Fibroblast of lung (primary cell): Measurements from ENCODE around the gene DZIP1. TPM values are rescaled to one million over a fixed set of nuclear protein-coding genes. Genes with fewer than 3 reads are reported as not detected.

Source experiments
- DNase-seq, 2 donors: peaks; one replicate each; pipeline versions ENCODE4 v3.0.0 to v3.0.0-alpha.2; 2010; ENCODE audit warnings: low read depth in 2 of 2
- H2AFZ ChIP-seq: 2 replicates; pipeline ENCODE4 v1.5.1; 2012; ENCODE audit warnings: low read length, control low read depth, inconsistent platforms
- H3K27ac ChIP-seq: 2 replicates; pipeline ENCODE4 v1.5.1; 2011; ENCODE audit warnings: low read length, control low read depth; ENCODE audit not compliant: insufficient read depth
- H3K27me3 ChIP-seq: 2 replicates; pipeline ENCODE4 v1.5.1; 2011; ENCODE audit warnings: mild to moderate bottlenecking, low read length; ENCODE audit not compliant: control insufficient read depth, insufficient read depth
- H3K36me3 ChIP-seq: 2 replicates; pipeline ENCODE4 v1.5.1; 2011; ENCODE audit warnings: low read length; ENCODE audit not compliant: control insufficient read depth, insufficient read depth
- H3K4me1 ChIP-seq: 2 replicates; pipeline ENCODE4 v1.5.1; 2011; ENCODE audit warnings: low read length; ENCODE audit not compliant: control insufficient read depth, insufficient read depth; ENCODE audit errors: extremely low read depth
- H3K4me2 ChIP-seq: 2 replicates; pipeline ENCODE4 v1.5.1; 2011; ENCODE audit warnings: low read length, control low read depth; ENCODE audit not compliant: insufficient read depth; ENCODE audit errors: extremely low read depth
- H3K4me3 ChIP-seq, 4 experiments: fragments of 200-600 bp in 1 of 4; sonication (generic) in 1 of 4; replicated peaks in 1 of 4; 2 replicates each; pipeline ENCODE4 v1.5.1; 2011 to 2016; ENCODE audit warnings: low read length in 4 of 4, low read depth in 3 of 4, mild to moderate bottlenecking in 3 of 4, control low read depth in 2 of 4, inconsistent platforms in 1 of 4, mixed read lengths in 1 of 4; ENCODE audit not compliant: insufficient read depth in 1 of 4; ENCODE audit errors: control extremely low read depth in 1 of 4
- H3K79me2 ChIP-seq: 2 replicates; pipeline ENCODE4 v1.5.1; 2012; ENCODE audit warnings: mild to moderate bottlenecking, low read length, inconsistent platforms; ENCODE audit not compliant: control insufficient read depth, insufficient read depth
- H3K9ac ChIP-seq: 2 replicates; pipeline ENCODE4 v1.5.1; 2011; ENCODE audit warnings: mild to moderate bottlenecking, low read length, control low read depth; ENCODE audit not compliant: insufficient read depth
- H3K9me3 ChIP-seq: 2 replicates; pipeline ENCODE4 v1.5.1; 2012; ENCODE audit warnings: low read depth, low read length; ENCODE audit not compliant: control insufficient read depth, insufficient read depth
- H4K20me1 ChIP-seq: 2 replicates; pipeline ENCODE4 v1.5.1; 2011; ENCODE audit warnings: low read length; ENCODE audit not compliant: control insufficient read depth, insufficient read depth; ENCODE audit errors: extremely low read depth
- EZH2 ChIP-seq: IDR thresholded peaks from 2 replicates; pipeline ENCODE4 v1.5.1; 2012; ENCODE audit warnings: low read length, control low read depth, mild to moderate bottlenecking; ENCODE audit errors: missing control alignments
- polyA plus RNA-seq, 2 donors: library from polyadenylated mRNA; depleted of rRNA in 1 of 2; stranded (reverse) in 1 of 2; unstranded in 1 of 2; fragments of >200 nt; gene quantifications; 2 replicates each; pipeline ENCODE4 v1.2.1, GENCODE V29; 2011 to 2012; ENCODE audit warnings: missing spikeins in 1 of 2
- total RNA-seq: library from RNA; depleted of rRNA; stranded (reverse); fragments of >200 nt; gene quantifications from 2 replicates; pipeline ENCODE4 v1.2.1, GENCODE V29; 2014
- TF ChIP-seq, protein P1 (sequence below), 2 donors: IDR thresholded peaks in 1 of 2; conservative IDR thresholded peaks in 1 of 2; 1 replicate in 1 of 2; 2 replicates in 1 of 2; pipeline ENCODE4 v1.5.1; 2011 to 2012; ENCODE audit warnings: low read length in 2 of 2, control low read depth in 1 of 2, inconsistent platforms in 1 of 2, low read depth in 1 of 2, mild to moderate bottlenecking in 1 of 2

DZIP1 gene
- total and polyA plus RNA-seq, 2 donors (not counting 1 experiment from before 2014, with no cell fraction given) = 24.0 to 37.3 TPM

DNA sequence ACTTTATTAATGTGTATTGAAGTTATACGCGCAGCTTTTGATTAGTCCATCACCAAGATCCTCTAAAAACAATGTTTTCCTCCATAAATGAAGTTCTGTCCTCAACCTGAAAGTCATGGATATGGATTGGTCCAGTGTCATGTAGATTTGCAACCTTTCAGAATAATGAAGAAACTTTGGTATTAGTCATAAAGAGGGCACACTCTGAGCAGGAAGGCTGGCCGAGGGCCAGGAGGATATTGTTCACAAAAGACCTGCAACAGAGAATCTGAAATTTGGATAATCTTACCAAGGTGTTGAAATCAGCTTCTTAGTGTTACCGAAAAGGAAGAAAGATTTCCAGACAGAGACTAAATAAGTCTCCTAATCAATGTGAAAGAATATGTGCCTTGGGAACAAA, 71.3 kb downstream of the DZIP1 start:
- Histone ChIP-seq H4K20me1 (no peaks in the 10 kb centered on the region), H3K27ac (no peak overlapping the region), H3K9ac (no peak overlapping the region), H3K4me2 (no peak overlapping the region), H3K27me3 (no peaks in the 10 kb centered on the region), H2AFZ (no peak overlapping the region), H3K4me1 (no peaks in the 10 kb centered on the region), H3K36me3 (peaks cover 3% of the 10 kb centered on the region), H3K9me3 (no peaks in the 10 kb centered on the region), H3K79me2 (no peaks in the 10 kb centered on the region), H3K4me3 (no peak overlapping the region)
- peak; percentile 15 to 27 for DNase-seq
- no peak for TF ChIP-seq EZH2

DNA sequence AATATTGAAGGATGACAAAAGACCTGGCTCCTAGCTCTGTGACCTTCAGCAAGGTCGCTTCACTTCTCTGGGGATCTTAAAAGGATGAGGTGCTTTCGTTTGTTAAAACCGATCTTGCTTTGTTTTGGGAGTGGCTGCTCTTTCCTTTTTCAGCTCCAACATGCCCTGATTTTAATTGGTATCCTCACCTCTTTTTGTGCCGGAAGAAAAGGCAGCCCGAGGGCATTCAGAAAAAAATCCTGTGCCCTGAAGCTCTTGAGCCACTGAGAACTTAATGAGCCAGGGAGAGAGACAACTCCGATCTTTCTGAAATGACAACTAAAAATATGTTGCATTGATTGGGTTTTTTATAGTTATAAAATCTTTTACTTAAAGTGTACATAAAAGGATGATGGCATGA, 72.6 kb downstream of the DZIP1 start:
- H3K4me2 ChIP-seq = no peak overlapping the region
- no peak for TF ChIP-seq EZH2
- TF ChIP-seq, protein P1, sequence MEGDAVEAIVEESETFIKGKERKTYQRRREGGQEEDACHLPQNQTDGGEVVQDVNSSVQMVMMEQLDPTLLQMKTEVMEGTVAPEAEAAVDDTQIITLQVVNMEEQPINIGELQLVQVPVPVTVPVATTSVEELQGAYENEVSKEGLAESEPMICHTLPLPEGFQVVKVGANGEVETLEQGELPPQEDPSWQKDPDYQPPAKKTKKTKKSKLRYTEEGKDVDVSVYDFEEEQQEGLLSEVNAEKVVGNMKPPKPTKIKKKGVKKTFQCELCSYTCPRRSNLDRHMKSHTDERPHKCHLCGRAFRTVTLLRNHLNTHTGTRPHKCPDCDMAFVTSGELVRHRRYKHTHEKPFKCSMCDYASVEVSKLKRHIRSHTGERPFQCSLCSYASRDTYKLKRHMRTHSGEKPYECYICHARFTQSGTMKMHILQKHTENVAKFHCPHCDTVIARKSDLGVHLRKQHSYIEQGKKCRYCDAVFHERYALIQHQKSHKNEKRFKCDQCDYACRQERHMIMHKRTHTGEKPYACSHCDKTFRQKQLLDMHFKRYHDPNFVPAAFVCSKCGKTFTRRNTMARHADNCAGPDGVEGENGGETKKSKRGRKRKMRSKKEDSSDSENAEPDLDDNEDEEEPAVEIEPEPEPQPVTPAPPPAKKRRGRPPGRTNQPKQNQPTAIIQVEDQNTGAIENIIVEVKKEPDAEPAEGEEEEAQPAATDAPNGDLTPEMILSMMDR (conservative IDR thresholded peaks at IDR 0.05 in 1 of 2, IDR thresholded peaks at IDR 0.05 in 1 of 2; ENCODE audit: low read depth in 1 of 2, low read length in 2 of 2) = no peak
- H3K27ac ChIP-seq = no peak overlapping the region
- H3K27me3 ChIP-seq = no peaks in the 10 kb centered on the region
- peaks cover 2% of the 10 kb centered on the region for H3K36me3 ChIP-seq
- no peak overlapping the region for H3K4me3 ChIP-seq
- no peak for DNase-seq
- no peaks in the 10 kb centered on the region for H4K20me1 ChIP-seq
- no peak overlapping the region for H3K9ac ChIP-seq
- H3K9me3 ChIP-seq = no peaks in the 10 kb centered on the region
- no peaks in the 10 kb centered on the region for H3K79me2 ChIP-seq
- H3K4me1 ChIP-seq = no peaks in the 10 kb centered on the region
- H2AFZ ChIP-seq = no peak overlapping the region

DNA sequence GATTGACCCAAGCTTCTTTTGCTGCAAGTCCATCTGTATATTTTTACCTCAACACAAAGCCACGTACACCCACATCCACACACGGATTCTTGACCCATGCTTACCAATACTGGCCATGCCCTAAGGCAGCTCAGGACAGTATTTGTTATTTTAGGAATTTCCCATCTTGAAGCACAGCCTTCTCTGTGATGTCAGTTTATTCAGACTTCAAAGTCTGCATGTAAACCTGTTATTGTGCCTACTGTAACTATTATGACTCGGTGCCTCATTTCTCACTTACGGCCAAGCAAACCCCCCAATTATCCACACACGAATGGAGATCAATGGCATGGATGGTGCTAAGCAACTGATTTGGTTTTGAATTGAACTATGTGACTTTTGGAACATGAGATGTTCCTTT, 74.5 kb downstream of the DZIP1 start:
- H3K79me2 ChIP-seq = no peaks in the 10 kb centered on the region
- H2AFZ ChIP-seq = no peak overlapping the region
- H4K20me1 ChIP-seq = no peaks in the 10 kb centered on the region
- TF ChIP-seq EZH2 = no peak
- TF ChIP-seq, protein P1 (conservative IDR thresholded peaks at IDR 0.05 in 1 of 2, IDR thresholded peaks at IDR 0.05 in 1 of 2; ENCODE audit: low read depth in 1 of 2, low read length in 2 of 2) = no peak
- no peaks in the 10 kb centered on the region for H3K27me3 ChIP-seq
- H3K4me1 ChIP-seq = no peaks in the 10 kb centered on the region
- H3K36me3 ChIP-seq = no peaks in the 10 kb centered on the region
- no peak overlapping the region for H3K4me2 ChIP-seq
- no peak overlapping the region for H3K4me3 ChIP-seq
- DNase-seq = no peak
- H3K9ac ChIP-seq = no peak overlapping the region
- no peak overlapping the region for H3K27ac ChIP-seq
- no peaks in the 10 kb centered on the region for H3K9me3 ChIP-seq
